ENCODE results near the gene U2AF2. TPM values are rescaled to one million over a fixed set of nuclear protein-coding genes. Genes with fewer than 3 reads are reported as not detected.

U2AF2 gene
- total RNA-seq, 1 donor from 2014 or later = 219 TPM

DNA sequence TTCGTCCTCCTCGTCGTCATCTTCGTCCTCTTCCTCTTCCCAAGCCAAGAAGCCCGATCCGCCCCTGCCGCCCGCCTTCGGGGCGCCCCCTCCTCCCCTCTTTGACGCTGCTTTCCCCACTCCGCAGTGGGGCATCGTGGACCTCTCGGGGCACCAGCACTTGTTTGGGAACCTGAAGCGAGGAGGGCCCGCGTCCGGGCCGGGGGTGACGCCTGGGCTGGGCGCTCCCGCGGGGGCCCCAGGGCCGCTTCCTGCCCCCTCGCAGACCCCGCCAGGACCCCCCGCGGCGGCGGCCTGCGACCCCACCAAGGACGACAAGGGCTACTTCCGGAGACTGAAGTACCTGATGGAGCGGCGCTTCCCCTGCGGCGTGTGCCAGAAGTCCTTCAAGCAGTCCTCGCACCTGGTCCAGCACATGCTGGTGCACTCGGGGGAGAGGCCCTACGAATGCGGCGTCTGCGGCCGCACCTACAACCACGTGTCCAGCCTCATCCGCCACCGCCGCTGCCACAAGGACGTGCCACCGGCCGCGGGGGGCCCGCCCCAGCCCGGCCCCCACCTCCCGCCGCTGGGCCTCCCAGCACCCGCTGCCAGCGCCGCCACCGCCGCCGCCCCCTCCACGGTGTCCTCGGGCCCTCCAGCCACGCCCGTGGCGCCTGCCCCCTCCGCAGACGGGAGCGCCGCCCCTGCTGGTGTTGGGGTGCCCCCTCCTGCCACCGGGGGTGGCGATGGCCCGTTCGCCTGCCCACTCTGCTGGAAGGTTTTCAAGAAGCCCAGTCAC, 40.7 kb upstream of the U2AF2 start:
- H3K4me1 Mint-ChIP-seq (ENCODE audit: unreplicated experiment) = peaks cover 2% of the 10 kb centered on the region
- peaks cover 15% of the 10 kb centered on the region for H3K27me3 Mint-ChIP-seq (ENCODE audit: unreplicated experiment)
- no peak overlapping the region for H3K4me3 Mint-ChIP-seq (ENCODE audit: unreplicated experiment)
- DNase-seq (ENCODE audit: low spot score) = no peak
- no peak for TF ChIP-seq CTCF (IDR thresholded peaks at IDR 0.05; ENCODE audit: unreplicated experiment)
- H3K27ac Mint-ChIP-seq (ENCODE audit: unreplicated experiment) = no peak overlapping the region
- no peaks in the 10 kb centered on the region for H3K9me3 Mint-ChIP-seq (ENCODE audit: unreplicated experiment)
- peaks cover 22% of the 10 kb centered on the region for H3K36me3 Mint-ChIP-seq (ENCODE audit: low read depth, unreplicated experiment)

- no peak for DNase-seq (ENCODE audit: low spot score)
- no peak overlapping the region for H3K27ac Mint-ChIP-seq (ENCODE audit: unreplicated experiment)
- TF ChIP-seq CTCF (IDR thresholded peaks at IDR 0.05; ENCODE audit: unreplicated experiment) = no peak
- peaks cover 19% of the 10 kb centered on the region for H3K36me3 Mint-ChIP-seq (ENCODE audit: low read depth, unreplicated experiment)
- H3K4me3 Mint-ChIP-seq (ENCODE audit: unreplicated experiment) = no peak overlapping the region
- H3K9me3 Mint-ChIP-seq (ENCODE audit: unreplicated experiment) = no peaks in the 10 kb centered on the region
- H3K27me3 Mint-ChIP-seq (ENCODE audit: unreplicated experiment) = peaks cover 15% of the 10 kb centered on the region
- H3K4me1 Mint-ChIP-seq (ENCODE audit: unreplicated experiment) = peaks cover under 1% of the 10 kb centered on the region
These were observed 39.9 kb upstream of the U2AF2 start for GRCh38 chr19:55614711-55615542.

DNA sequence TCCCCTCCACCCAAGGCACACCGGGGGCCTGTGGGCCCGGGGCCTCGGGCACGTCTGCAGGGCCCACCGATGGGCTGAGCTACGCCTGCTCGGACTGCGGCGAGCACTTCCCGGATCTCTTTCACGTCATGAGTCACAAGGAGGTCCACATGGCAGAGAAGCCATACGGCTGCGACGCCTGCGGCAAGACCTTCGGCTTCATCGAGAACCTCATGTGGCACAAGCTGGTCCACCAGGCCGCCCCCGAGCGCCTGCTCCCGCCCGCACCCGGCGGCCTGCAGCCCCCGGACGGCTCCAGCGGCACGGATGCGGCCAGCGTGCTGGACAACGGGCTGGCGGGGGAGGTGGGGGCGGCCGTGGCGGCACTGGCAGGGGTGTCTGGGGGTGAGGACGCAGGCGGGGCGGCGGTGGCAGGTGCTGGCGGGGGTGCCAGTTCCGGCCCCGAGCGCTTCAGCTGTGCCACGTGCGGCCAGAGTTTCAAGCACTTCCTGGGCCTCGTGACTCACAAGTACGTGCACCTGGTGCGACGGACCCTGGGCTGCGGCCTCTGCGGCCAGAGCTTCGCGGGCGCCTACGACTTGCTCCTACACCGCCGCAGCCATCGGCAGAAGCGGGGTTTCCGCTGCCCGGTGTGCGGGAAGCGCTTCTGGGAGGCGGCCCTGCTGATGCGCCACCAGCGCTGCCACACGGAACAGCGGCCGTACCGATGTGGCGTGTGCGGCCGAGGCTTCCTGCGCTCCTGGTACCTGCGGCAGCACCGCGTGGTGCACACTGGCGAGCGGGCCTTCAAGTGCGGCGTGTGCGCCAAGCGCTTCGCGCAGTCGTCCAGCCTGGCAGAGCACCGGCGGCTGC, 39.1 kb upstream of the U2AF2 start:
- H3K27me3 Mint-ChIP-seq (ENCODE audit: unreplicated experiment) = peaks cover 13% of the 10 kb centered on the region
- H3K36me3 Mint-ChIP-seq (ENCODE audit: low read depth, unreplicated experiment) = peaks cover 18% of the 10 kb centered on the region
- no peak overlapping the region for H3K4me3 Mint-ChIP-seq (ENCODE audit: unreplicated experiment)
- no peak for DNase-seq (ENCODE audit: low spot score)
- H3K4me1 Mint-ChIP-seq (ENCODE audit: unreplicated experiment) = no peaks in the 10 kb centered on the region
- no peak overlapping the region for H3K27ac Mint-ChIP-seq (ENCODE audit: unreplicated experiment)
- no peaks in the 10 kb centered on the region for H3K9me3 Mint-ChIP-seq (ENCODE audit: unreplicated experiment)
- TF ChIP-seq CTCF (IDR thresholded peaks at IDR 0.05; ENCODE audit: unreplicated experiment) = no peak

DNA sequence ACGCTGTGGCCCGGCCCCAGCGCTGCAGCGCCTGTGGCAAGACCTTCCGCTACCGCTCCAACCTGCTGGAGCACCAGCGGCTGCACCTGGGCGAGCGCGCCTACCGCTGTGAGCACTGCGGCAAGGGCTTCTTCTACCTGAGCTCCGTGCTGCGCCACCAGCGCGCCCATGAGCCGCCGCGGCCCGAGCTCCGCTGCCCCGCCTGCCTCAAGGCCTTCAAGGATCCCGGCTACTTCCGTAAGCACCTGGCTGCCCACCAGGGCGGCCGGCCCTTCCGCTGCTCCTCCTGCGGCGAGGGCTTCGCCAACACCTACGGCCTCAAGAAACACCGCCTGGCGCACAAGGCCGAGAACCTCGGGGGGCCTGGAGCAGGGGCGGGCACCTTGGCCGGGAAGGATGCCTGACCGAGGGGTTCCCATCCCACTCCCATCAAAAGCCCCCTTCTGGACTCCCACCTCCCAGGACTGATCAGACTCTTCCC, 38.4 kb upstream of the U2AF2 start:
- TF ChIP-seq CTCF (IDR thresholded peaks at IDR 0.05; ENCODE audit: unreplicated experiment) = no peak
- no peak overlapping the region for H3K4me3 Mint-ChIP-seq (ENCODE audit: unreplicated experiment)
- H3K4me1 Mint-ChIP-seq (ENCODE audit: unreplicated experiment) = no peaks in the 10 kb centered on the region
- no peak overlapping the region for H3K27ac Mint-ChIP-seq (ENCODE audit: unreplicated experiment)
- no peaks in the 10 kb centered on the region for H3K9me3 Mint-ChIP-seq (ENCODE audit: unreplicated experiment)
- peaks cover 15% of the 10 kb centered on the region for H3K36me3 Mint-ChIP-seq (ENCODE audit: low read depth, unreplicated experiment)
- H3K27me3 Mint-ChIP-seq (ENCODE audit: unreplicated experiment) = peaks cover 13% of the 10 kb centered on the region
- no peak for DNase-seq (ENCODE audit: low spot score)
